DMS79 treated with DMSO at 0.1 percent for 48 hours (cell line): Measurements from ENCODE around the gene CFAP74.

Experiments used
- DNase-seq: peaks from one replicate; lab custom pipeline; 2025; lab: John Stamatoyannopoulos, UW

CFAP74 gene

DNA sequence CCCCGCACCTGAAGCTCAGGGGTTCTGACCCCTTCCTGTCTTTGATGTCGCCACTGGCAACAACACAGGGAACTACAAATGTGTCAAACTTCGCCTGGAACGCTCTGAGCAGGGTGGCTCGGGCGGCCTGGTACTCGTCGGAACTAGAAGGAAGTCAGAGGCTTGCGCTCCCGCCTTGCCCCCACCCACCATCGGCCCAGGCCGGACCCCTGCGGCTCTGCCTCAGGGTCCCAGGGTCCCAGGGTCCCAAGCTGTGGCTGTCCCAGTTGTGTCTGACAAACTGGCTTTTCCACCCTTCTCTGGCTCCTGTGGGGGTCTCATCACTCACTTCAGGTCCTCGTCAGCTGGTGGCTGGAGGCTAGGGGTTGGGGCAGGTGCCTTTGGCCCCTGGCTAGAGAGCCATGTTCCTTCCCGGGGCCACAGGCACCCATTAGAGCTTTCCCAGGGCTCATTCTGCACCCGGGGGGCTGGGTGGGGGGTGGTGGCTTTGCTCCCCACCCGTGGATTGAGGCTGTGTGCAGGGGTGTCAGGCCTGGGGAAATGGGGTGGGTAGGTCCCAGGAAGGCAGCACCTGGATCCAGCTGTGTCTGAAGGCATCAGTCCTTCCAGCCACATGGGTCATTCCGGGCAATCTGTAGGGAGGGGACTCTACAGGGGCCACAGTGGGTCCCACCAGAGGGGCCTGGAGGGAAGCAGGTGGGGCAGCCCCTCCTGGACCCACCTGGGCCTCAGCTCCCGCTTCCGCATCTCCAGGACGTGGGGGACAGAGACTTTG, 76.5 kb downstream of the CFAP74 start:
- DNase-seq = no peak

DNA sequence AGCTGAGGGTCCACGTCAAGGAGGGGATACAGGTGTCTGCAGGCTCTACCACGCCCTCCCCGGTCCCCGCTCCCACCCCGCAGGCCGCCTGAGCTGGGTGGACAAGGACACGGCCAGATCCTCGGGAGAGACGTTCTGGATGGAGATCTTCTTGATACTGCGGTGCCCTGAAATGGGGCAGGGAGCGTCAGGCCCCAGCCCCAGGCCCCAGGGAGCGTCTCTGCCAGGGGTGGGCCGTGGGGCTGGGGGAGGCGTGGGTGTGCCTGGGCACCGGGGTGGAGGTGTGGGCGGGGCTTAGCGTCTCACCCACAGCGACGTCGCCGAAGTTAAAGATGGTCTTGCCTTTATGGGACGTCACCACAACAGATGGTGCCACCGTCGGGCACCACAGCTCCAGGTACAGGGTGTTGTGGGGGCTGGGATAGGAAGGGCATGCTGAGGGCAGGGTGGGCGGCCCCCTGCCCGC, 77.2 kb downstream of the CFAP74 start:
- DNase-seq = no peak

DNA sequence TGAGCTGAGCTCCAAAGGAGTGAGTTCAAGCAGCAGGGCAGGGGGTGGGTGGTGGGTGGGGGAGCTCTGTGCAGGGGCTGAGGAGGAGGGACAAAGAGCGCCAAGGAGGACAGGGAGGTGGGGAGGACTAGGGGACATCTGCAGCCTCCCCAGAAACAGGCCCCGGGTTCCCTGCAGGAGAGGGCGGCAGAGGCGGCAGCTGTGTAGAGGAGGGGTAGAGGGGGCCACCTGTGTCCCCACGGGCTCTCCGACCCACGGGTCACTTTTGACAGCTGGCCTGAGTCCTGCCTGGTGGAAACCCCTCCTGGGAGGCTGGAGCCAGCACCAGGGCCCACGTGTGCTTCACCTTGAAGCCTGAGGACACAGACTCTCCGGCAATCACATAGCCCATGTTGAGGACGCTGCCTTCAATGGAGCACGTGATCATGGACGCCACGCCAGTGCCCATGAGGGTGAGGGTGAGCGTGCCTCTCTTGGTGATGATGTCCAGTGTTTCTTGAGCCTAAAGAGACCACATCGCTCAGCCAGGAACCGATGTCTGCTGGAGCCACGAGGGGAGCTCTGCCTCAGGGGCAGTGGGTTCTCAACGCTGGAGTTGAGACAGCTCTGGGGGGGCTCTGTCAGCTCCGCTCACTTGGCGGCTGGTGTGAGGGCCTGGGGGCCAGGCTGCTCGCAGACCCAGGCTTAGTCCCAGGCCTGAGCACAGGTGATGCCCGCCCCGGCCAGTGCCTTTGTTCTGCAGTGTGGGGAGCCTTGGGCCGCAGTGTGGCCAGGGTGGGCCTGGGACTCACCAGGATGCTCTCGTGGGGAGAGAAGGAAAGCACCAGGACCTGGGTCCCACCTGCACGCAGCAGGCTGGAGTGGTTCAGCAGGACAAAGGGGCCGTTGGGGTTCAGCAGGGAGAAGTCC, 77.9 kb downstream of the CFAP74 start:
- no peak for DNase-seq

- DNase-seq = no peak
These were observed 78.7 kb downstream of the CFAP74 start for GRCh38 chr1:1924849-1925248.

DNA sequence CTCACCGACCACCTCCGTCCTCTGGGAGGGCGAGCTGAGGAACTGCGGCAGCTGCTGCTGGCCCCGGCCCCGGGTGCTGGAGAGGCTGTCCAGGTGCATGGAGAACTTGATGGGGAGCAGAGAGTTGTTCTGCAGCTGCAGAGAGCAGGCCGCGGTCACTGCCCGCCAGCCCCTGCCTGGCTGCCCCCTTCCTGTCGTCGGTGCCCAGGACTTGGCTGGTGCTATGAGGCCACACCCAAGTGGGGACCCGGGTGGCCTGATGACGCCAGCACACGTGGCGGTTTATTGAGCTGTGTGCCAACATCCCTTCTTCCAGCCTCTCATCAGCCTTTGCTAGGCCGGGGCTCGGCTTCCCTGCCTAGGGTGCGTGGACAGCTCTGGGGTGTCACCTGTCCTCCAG, 79.2 kb downstream of the CFAP74 start:
- peak; percentile 35 for DNase-seq

DNA sequence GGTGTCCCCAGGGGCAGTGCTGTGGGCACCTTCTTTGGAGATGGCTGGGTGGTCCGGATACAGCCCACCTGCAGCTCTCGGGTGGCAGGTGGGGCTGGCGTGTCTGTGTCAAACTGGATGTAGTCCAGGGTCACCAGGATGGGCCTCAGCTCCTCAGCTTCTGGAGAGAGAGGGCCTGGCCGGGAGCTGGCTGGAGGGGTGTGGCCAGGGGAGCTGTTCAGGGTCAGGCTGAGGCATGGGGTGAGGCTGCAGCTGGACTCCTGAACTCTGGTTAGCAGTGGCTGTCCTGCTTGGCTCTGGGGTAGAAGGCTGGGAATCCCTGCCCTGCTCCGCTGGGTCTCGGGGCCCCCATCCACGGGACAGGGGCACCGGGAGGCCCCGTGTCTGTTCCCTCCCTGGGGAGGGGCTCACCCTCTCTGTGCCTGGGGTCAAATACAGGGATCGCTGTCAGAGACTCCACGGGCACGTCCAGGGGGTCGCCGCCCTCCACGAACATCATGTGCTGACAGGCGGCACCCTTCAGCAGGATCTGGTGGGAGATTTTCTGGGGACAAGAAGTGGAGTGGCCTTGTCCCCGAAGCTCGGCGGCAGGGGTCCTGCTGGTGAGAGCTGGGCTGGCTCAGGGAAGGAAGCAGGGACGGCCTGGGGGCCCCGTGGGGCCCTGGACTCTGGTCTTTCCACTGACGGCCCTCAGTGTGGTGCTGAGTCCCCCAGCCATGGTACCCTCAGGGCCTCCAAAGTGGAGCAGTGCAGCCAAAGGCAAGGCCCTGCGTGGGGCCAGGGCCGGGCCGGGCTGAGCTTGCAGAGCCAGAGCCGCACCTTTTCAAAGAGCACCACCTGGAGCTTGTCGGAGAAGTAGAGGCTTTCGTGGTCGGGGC, 80.4 kb downstream of the CFAP74 start:
- no peak for DNase-seq

- no peak for DNase-seq
These were observed 81.0 kb downstream of the CFAP74 start for GRCh38 chr1:1922702-1922955.

DNA sequence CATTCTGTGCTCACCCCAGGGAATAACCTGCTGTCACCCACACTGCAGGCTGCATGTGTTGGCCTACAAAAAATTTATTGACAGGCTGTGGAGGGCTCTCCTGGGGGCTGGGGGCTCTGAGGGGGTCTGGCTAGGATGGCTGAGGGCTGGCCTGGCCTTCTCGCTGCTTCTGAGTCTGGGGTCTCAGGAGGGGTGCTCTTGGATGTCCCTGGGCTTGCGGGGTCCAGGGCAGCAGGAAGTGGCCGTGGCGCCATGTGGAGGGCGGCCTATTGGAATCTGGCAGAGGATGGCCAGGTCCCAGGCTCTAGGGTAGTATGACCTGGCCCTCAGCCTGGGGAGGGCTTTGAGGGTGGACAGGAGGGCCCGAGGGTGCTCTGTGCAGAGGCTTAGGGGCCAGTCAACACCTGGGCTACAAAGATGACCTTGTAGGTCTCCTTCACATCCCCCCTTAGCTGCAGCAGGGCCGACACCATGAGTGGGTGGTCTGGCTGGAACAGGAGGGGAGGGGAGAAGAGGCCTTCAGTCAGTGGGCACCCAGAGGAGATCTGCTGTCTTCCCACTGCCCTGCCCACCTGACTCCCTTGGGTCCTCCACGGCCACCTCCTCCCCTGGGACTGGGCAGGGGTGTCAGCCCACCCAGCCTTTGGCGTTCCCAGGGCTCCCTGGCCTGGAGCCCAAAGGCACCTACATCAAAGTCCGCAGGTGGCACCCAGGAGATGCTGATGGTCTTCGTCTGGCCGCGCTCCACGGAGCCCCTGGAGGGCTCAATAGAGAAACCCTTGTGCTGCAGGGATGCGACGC, 81.5 kb downstream of the CFAP74 start:
- no peak for DNase-seq

GRCh38 chr1:1921459-1921862, 82.1 kb downstream of the CFAP74 start:
- DNase-seq = no peak

GRCh38 chr1:1920608-1921458, 82.8 kb downstream of the CFAP74 start:
- DNase-seq = no peak

- no peak for DNase-seq
These were observed 83.5 kb downstream of the CFAP74 start for GRCh38 chr1:1920057-1920607.

DNA sequence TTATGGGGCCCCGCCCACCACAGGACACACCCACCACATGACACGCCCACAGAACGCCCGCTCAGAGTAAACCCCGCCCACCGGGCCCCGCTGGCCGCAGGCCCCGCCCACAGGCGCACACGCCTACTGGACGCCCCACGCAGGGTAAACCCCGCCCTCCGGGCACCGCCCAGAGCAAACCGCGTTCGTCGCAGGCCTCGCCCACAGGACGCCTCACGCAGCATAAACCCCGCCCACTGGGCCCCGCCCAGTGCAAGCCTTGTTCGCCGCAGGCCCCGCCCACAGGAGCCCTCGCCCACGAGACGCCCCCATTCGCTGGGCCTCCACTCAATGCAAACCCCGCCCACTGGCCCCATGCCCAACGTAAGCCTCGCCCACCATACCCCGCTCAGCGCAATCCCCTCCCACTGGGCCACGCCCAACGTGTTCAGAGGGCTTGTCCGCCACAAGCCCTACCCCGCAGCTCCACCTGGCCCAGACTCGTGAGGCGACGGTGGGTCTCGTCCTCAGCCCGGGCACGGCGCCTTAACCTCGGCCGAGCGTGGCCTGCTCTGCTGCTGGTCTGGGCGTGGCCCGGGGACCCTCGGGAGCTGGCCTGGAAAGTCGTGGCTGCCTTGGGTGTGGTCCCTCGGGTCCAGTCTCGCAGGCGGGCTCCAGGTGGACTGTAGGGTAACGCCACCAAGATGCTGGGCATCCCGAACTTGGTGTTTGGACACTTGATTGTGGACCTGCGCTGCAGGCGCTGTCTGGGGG, 84.1 kb downstream of the CFAP74 start:
- peak; percentile 97 for DNase-seq

GRCh38 chr1:1918901-1919303, 84.7 kb downstream of the CFAP74 start, which contains the start of gene TMEM52:
Gene TMEM52, minus strand, starts transcription at chr1:1919279. Its CDS starts 14 bp downstream, at chr1:1919265.
- no peak for DNase-seq

DNA sequence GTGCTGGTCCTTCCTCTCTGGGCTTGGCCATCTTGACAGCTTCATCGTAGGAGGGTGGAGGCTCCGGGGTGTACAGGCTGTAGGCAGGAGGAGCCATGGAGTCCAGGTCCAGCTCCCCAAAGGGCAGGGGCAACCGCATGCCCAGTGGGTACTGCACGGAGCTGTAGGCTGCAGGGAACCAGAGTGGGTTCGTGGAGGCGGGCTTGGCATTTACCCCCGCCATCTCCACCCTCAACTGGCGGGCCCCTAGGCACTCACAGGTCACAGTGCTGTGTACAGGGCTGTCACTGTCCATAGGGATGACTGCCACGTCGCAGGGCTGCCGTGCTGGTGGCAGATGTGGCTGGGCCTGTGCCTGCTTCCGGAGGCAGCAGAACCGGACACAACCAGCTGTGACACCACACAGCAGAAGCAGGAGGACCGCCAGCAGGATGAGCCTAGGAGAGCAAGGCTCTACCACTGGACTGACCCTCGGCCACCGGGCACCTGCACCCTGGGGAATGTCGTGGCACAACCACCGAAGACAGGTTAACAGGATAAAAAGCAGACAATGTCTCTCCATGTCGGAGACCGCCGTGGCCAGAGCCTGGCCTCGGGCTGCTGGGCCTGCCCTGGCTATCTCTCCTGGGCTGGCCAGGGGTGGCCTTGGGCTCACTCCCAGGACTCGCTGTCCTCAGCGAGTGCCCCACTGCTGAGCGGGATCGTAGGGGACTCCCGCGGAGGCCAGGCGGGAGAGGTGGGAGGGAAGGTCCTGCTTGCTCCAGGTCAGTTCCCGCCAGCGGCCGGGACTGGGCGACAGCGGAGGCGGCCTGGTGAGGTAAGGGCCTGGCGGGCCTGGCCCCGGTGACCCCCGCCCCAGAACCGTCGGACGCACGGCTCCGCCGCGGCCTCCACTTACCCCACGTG, 85.3 kb downstream of the CFAP74 start:
- no peak for DNase-seq

- DNase-seq = no peak
These were observed 86.1 kb downstream of the CFAP74 start for GRCh38 chr1:1917304-1917976.

GRCh38 chr1:1916851-1917251, 86.7 kb downstream of the CFAP74 start:
- DNase-seq = peak; percentile 31

DNA sequence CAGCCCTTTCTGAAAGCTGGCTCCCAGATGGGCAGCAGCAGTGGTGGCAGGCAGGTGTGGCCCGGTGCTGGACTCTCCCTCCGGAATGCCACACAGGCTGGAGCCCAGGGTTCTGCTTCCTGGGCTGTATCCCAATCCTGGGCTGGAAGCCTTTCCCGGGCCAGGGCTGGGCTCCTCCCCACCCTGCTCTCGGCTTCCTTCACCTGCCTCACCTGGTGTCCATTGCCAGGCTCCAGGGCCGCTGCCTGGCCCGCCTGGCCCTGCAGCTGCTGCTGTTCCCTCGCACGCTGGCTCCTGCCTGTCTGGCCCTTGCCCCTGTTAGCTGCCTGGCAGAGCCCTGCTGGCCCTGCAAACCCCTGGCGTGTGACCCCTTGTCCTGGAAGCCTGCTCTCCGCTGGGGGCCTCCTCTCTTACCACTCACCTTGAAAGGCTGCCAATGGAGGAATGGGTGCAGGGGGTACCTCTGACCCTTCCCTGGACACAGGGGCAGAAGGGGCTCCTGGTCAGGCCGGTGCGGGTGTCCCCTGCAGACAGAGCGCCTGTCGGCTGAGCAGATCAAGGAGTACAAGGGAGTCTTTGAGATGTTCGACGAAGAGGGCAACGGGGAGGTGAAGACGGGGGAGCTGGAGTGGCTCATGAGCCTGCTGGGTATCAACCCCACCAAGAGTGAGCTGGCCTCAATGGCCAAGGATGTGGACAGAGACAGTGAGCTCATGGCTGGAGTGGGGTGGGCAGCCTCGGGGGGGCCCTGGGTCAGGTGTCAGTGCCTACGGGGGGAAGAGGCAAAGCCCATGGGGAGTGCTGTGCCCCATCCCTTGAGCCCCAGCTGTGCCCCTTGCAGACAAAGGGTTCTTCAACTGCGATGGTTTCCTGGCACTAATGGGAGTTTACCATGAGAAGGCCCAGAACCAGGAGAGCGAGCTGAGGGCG, 87.4 kb downstream of the CFAP74 start:
- DNase-seq = no peak
